Measurements from ENCODE around the gene CNGA1. TPM values are rescaled to one million over a fixed set of nuclear protein-coding genes. Genes with fewer than 3 reads are reported as not detected.

CNGA1 gene
- total and polyA plus RNA-seq, 2 donors (not counting 3 experiments of a cell fraction or from before 2014, with no cell fraction given) = not detected

DNA sequence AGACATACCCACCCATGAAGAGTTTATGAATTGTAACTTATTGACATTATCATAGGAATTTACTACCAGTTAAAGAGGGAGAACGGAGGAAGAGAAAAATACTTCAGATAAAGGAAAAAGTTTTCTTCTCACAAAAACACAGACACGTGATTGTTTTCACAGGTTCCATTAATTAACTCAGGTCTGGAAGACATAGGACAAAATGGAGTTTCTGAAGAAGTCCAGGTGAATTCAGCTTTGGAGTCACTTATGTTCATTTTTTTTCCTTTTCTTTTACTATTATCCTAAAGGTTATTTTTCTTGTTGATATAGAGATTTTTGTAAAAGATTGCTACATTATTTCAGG, 20.6 kb upstream of the CNGA1 start:
- Histone ChIP-seq H3K9me1 (replicated peaks; ENCODE audit: control insufficient read depth, extremely low read depth, insufficient read depth, low read length) (no peaks in the 10 kb centered on the region), H3K27ac (ENCODE audit: insufficient read depth, low read depth, low read length) (no peak overlapping the region), H3K9ac (replicated peaks; ENCODE audit: extremely low read depth, insufficient read depth, low read length) (no peak overlapping the region), H3K79me2 (ENCODE audit: control insufficient read depth, insufficient read depth, low read length) (no peaks in the 10 kb centered on the region), H4K20me1 (replicated peaks; ENCODE audit: control insufficient read depth, extremely low read depth, insufficient read depth, low read length) (no peaks in the 10 kb centered on the region), H3K4me1 (ENCODE audit: control insufficient read depth, extremely low read depth, insufficient read depth, low read length) (no peaks in the 10 kb centered on the region), H3K27me3 (ENCODE audit: control insufficient read depth in 2 of 2, insufficient read depth in 2 of 2, low read length in 2 of 2) (no peaks in the 10 kb centered on the region), H3K4me3 (replicated peaks in 1 of 3; ENCODE audit: insufficient read depth in 1 of 3, low read depth in 1 of 3, low read length in 3 of 3) (no peak overlapping the region), H2AFZ (ENCODE audit: low read depth, low read length) (no peak overlapping the region), H3K36me3 (ENCODE audit: control insufficient read depth in 2 of 2, extremely low read depth in 1 of 2, insufficient read depth in 2 of 2, low read length in 2 of 2) (no peaks in the 10 kb centered on the region), H3K9me3 (replicated peaks; ENCODE audit: control insufficient read depth, insufficient read depth, low read length) (no peaks in the 10 kb centered on the region), H3K4me2 (ENCODE audit: insufficient read depth, low read length) (no peak overlapping the region)
- FAIRE-seq (no peak), DNase-seq (ENCODE audit: low read depth, low spot score) (no peak)
- intact Hi-C loops (cut with micrococcal nuclease) (no loop called here), dilution Hi-C loops (cut with MboI; ENCODE audit: extremely low pct_ligation_motif_present, low sequenced_read_pairs) (no loop called here)
- ChIA-PET CTCF (interaction anchor here (3.9 kb wide), 1 partner anchor 49 kb away, joined by 42 read pairs; no protein-coding TSS in a partner anchor), POLR2A (no interaction called here)
- TF ChIP-seq MYC (IDR thresholded peaks at IDR 0.05; ENCODE audit: low read depth, low read length) (no peak), POLR2AphosphoS5 (IDR thresholded peaks at IDR 0.05; ENCODE audit: insufficient read depth, low read depth, low read length) (no peak), POLR2A (IDR thresholded peaks at IDR 0.05; ENCODE audit: low read depth, low read length) (no peak), EZH2 (IDR thresholded peaks at IDR 0.05; ENCODE audit: borderline replicate concordance, low read depth, low read length, severe bottlenecking) (no peak), GATA2 (IDR thresholded peaks at IDR 0.05; ENCODE audit: insufficient read depth, insufficient read length, low read depth, low read length) (no peak), FOS (IDR thresholded peaks at IDR 0.05; ENCODE audit: borderline replicate concordance, insufficient read depth, low read length) (no peak), JUN (IDR thresholded peaks at IDR 0.05; ENCODE audit: borderline replicate concordance, insufficient read depth, insufficient read length, low read depth) (no peak)
- TF ChIP-seq, protein P1, sequence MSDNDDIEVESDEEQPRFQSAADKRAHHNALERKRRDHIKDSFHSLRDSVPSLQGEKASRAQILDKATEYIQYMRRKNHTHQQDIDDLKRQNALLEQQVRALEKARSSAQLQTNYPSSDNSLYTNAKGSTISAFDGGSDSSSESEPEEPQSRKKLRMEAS (IDR thresholded peaks at IDR 0.05; ENCODE audit: insufficient read depth, insufficient read length) = no peak
- TF ChIP-seq, protein P2, sequence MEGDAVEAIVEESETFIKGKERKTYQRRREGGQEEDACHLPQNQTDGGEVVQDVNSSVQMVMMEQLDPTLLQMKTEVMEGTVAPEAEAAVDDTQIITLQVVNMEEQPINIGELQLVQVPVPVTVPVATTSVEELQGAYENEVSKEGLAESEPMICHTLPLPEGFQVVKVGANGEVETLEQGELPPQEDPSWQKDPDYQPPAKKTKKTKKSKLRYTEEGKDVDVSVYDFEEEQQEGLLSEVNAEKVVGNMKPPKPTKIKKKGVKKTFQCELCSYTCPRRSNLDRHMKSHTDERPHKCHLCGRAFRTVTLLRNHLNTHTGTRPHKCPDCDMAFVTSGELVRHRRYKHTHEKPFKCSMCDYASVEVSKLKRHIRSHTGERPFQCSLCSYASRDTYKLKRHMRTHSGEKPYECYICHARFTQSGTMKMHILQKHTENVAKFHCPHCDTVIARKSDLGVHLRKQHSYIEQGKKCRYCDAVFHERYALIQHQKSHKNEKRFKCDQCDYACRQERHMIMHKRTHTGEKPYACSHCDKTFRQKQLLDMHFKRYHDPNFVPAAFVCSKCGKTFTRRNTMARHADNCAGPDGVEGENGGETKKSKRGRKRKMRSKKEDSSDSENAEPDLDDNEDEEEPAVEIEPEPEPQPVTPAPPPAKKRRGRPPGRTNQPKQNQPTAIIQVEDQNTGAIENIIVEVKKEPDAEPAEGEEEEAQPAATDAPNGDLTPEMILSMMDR (IDR thresholded peaks at IDR 0.05; ENCODE audit: extremely low read depth in 1 of 2, insufficient read depth in 1 of 2, low read depth in 1 of 2, low read length in 2 of 2) = no peak
- no TSS peak for BruUV-seq (replicated peaks)
